IPS DF 6.9 (cell line): Measurements from ENCODE around the gene KIF1A.

Experiments
- DNase-seq: peaks from one replicate; pipeline ENCODE4 v3.0.0-alpha.2; 2013; ENCODE audit warnings: low read depth, low spot score
- H3K27ac ChIP-seq: one replicate; pipeline ENCODE4 v1.5.1; 2013; ENCODE audit warnings: low read length, control low read depth
- H3K27me3 ChIP-seq: 2 replicates; pipeline ENCODE4 v1.6.1; 2013; ENCODE audit warnings: mild to moderate bottlenecking, low read length; ENCODE audit not compliant: control insufficient read depth, insufficient read depth
- H3K36me3 ChIP-seq: 2 replicates; pipeline ENCODE4 v1.6.1; 2013; ENCODE audit warnings: low read length; ENCODE audit not compliant: control insufficient read depth, insufficient read depth
- H3K4me1 ChIP-seq: 2 replicates; pipeline ENCODE4 v1.6.1; 2013; ENCODE audit warnings: low read length; ENCODE audit not compliant: control insufficient read depth, insufficient read depth
- H3K4me3 ChIP-seq: 2 replicates; pipeline ENCODE4 v1.5.1; 2013; ENCODE audit warnings: mild to moderate bottlenecking, low read length
- H3K9me3 ChIP-seq: 2 replicates; pipeline ENCODE4 v1.6.1; 2013; ENCODE audit warnings: low read length, inconsistent platforms; ENCODE audit not compliant: control insufficient read depth, insufficient read depth
- WGBS: extraction: QIAGEN DNeasy Blood & Tissue Kit; methylation state at CpG from one replicate; pipeline ENCODE4 v1.1.7; 2013; ENCODE audit warnings: mixed read lengths, missing lambda C conversion rate; ENCODE audit not compliant: insufficient read length, insufficient coverage; 5-methylcytosine and 5-hydroxymethylcytosine counted together

The KIF1A gene

GRCh38 chr2:240811346-240812300 is 8.4 kb downstream of the KIF1A start:
- peaks cover 13% of the 10 kb centered on the region for H3K36me3 ChIP-seq
- no peaks in the 10 kb centered on the region for H3K27me3 ChIP-seq
- no peaks in the 10 kb centered on the region for H3K9me3 ChIP-seq
- H3K4me3 ChIP-seq, result no peak overlapping the region
- no peak overlapping the region for H3K27ac ChIP-seq
- WGBS, result no CpG with 5 or more reads among the region's 17 CpGs
- no peak for DNase-seq
- H3K4me1 ChIP-seq, result no peaks in the 10 kb centered on the region; the same call in 1 of the 2 replicates

DNA sequence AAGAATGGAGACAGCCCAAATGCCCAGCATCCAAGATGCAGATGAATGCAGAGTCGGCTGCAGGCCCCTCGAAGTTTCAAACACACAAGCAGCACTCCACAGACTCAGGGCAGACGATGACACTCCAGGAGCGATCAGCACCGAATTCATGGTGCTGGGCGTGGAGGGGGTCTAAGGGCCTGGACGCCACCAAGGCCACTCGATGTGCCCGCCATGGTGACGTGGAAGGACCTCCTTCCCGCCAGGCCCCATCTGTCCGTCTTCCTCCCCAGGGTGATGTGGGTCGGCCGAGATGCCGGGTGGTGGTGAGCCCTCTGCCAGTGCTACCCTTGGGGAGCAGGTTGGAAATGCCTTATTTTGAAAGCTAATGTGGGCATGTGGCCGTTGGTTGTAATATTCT is 9.4 kb downstream of the KIF1A start:
- DNase-seq, result no peak
- Histone ChIP-seq H3K4me1 (no peaks in the 10 kb centered on the region), H3K27ac (no peak overlapping the region), H3K4me3 (no peak overlapping the region), H3K36me3 (peaks cover 8% of the 10 kb centered on the region), H3K27me3 (no peaks in the 10 kb centered on the region), H3K9me3 (no peaks in the 10 kb centered on the region)
- no CpG with 5 or more reads among the region's 16 CpGs for WGBS

GRCh38 chr2:240810199-240810598 is 9.8 kb downstream of the KIF1A start:
- Histone ChIP-seq H3K36me3 (peaks cover 8% of the 10 kb centered on the region), H3K27ac (no peak overlapping the region), H3K9me3 (no peaks in the 10 kb centered on the region), H3K4me1 (no peaks in the 10 kb centered on the region), H3K27me3 (no peaks in the 10 kb centered on the region), H3K4me3 (no peak overlapping the region)
- WGBS, result no CpG with 5 or more reads among the region's 6 CpGs
- no peak for DNase-seq

GRCh38 chr2:240809276-240809675 is 10.7 kb downstream of the KIF1A start:
- DNase-seq, result no peak
- H3K9me3 ChIP-seq, result no peaks in the 10 kb centered on the region
- H3K4me3 ChIP-seq, result no peak overlapping the region
- no peak overlapping the region for H3K27ac ChIP-seq
- H3K27me3 ChIP-seq, result no peaks in the 10 kb centered on the region
- WGBS, result no CpG with 5 or more reads among the region's 9 CpGs
- H3K36me3 ChIP-seq, result peaks cover 8% of the 10 kb centered on the region
- H3K4me1 ChIP-seq, result no peaks in the 10 kb centered on the region

DNA sequence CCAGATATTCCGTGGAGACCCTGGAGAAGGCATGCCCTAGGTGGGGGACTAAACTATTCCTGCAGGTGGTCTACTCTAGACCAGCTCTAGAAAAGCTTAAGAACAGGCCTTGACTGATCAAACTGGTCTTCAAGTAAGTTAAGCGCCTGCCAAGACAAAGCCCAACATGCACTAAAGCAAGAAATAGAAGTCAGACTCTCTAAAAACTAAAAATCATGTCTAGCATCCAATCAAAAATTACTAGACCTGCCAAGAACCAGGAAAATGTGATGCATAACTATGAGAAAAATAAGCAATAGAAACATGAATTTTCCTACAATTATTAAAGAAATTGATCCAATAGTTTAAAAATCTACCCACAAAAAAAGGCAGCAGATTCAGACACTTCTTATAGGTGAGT is 13.6 kb downstream of the KIF1A start:
- no peak for DNase-seq
- no peaks in the 10 kb centered on the region for H3K4me1 ChIP-seq
- no peak overlapping the region for H3K27ac ChIP-seq
- H3K36me3 ChIP-seq, result no peaks in the 10 kb centered on the region; the same call in 1 of the 2 replicates
- WGBS, result no CpG with 5 or more reads among the region's 2 CpGs
- no peaks in the 10 kb centered on the region for H3K9me3 ChIP-seq
- H3K4me3 ChIP-seq, result no peak overlapping the region
- no peaks in the 10 kb centered on the region for H3K27me3 ChIP-seq

GRCh38 chr2:240806006-240806405 is 14.0 kb downstream of the KIF1A start:
- H3K36me3 ChIP-seq, result no peaks in the 10 kb centered on the region; the same call in 1 of the 2 replicates
- H3K4me1 ChIP-seq, result no peaks in the 10 kb centered on the region
- no peak overlapping the region for H3K4me3 ChIP-seq
- H3K27ac ChIP-seq, result no peak overlapping the region
- H3K27me3 ChIP-seq, result no peaks in the 10 kb centered on the region
- WGBS, result no CpG with 5 or more reads among the region's 4 CpGs
- DNase-seq, result no peak
- no peaks in the 10 kb centered on the region for H3K9me3 ChIP-seq

DNA sequence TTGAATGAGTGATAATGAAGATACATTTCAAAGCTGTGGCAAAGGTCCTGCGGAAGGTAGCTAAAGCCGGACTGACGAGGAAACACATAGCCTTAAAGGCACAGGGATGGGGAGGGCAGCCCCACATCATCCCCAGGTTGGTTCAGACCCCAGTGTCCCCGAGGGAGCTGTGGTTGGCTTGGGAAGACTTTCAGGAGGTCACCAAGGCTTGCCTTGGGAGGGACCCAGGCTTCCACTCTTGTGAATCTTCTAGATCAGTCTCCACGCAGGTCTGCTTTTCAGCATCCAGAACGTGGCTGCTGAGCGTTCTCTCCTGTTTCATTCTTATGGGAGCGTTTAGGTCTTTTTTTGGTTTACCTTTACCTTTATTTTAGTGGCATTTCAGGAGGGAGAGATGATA is 16.8 kb downstream of the KIF1A start:
- H3K36me3 ChIP-seq, result no peaks in the 10 kb centered on the region
- H3K27ac ChIP-seq, result no peak overlapping the region
- H3K27me3 ChIP-seq, result no peaks in the 10 kb centered on the region
- no peak for DNase-seq
- H3K4me1 ChIP-seq, result no peaks in the 10 kb centered on the region
- WGBS, result no CpG with 5 or more reads among the region's 8 CpGs
- no peak overlapping the region for H3K4me3 ChIP-seq
- no peaks in the 10 kb centered on the region for H3K9me3 ChIP-seq

DNA sequence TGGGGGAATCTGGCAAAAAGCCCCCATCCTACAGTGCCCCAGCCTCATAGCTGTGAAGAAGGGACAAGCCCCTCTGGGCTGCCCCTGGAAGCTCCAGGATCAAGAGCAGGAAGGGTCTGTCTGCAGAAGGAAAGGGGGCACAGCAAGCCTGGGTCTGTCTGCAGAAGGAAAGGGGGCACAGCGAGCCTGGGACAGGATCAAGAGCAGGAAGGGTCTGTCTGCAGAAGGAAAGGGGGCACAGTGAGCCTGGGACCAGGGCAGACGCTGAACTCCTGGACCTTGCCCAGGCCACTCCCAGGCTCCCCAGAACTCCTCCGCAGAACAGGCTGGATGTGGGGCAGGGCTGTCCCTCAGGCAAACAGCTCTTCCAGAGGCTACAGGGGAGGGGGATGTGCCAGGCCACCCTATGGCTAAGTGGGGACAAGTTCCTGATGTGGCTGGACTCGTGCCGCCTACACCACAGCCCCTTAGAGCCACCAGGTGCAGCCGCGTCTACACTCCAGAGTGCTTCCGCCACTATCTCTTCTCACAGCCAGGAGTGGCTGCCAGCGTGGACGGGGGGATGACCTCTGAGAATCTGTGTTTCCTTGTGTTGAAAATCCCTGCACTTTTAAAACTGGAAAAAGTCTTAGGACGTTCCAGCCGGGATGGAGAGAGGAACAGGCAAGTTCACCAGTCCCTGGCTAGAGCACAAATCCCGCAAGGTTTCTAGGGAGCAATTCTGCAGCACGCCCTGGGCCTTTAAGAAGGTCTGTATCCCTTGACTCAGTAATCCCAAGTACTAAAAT is 20.8 kb downstream of the KIF1A start:
- DNase-seq, result no peak
- no CpG with 5 or more reads among the region's 14 CpGs for WGBS
- Histone ChIP-seq H3K9me3 (no peaks in the 10 kb centered on the region), H3K4me1 (no peaks in the 10 kb centered on the region), H3K27ac (no peak overlapping the region), H3K36me3 (peaks cover 26% of the 10 kb centered on the region), H3K4me3 (no peak overlapping the region), H3K27me3 (no peaks in the 10 kb centered on the region; the same call in 1 of the 2 replicates)

DNA sequence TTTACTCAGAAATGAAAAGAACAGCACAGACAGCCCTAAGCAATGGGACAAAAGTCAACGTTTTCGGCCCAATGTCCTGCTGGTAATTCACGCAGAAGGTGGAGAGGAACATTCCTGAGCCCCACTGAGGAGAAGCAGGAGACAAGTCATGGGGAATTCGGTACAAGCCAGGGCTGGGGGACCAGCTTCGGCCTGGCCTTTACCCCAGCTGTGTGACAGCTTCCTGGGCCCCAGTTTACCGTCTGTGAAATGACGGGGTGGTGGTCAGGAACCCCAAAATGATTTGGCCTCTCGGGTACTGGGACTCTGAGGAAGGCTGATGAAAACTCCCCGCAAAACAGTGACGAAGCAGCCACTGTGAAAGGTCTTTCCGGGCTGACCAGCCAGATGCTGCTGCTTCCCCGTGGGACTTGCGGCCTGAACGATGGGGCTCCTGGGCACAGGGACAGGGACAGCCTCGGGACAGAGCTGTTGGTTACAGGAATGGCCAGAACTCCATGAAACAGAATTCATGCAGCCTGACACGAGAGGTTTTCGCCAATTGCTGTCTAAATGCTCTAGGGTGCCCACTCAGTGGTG is 21.6 kb downstream of the KIF1A start:
- Histone ChIP-seq H3K27me3 (no peaks in the 10 kb centered on the region; the same call in 1 of the 2 replicates), H3K36me3 (peaks cover 26% of the 10 kb centered on the region), H3K27ac (no peak overlapping the region), H3K4me1 (no peaks in the 10 kb centered on the region; the same call in 1 of the 2 replicates), H3K4me3 (no peak overlapping the region), H3K9me3 (no peaks in the 10 kb centered on the region)
- no peak for DNase-seq
- WGBS, result no CpG with 5 or more reads among the region's 17 CpGs

- H3K4me1 ChIP-seq, result no peaks in the 10 kb centered on the region; the same call in 1 of the 2 replicates
- no peaks in the 10 kb centered on the region for H3K9me3 ChIP-seq
- DNase-seq, result no peak
- WGBS, result no CpG with 5 or more reads among the region's 12 CpGs
- H3K27me3 ChIP-seq, result no peaks in the 10 kb centered on the region; the same call in 1 of the 2 replicates
- peaks cover 26% of the 10 kb centered on the region for H3K36me3 ChIP-seq
- H3K4me3 ChIP-seq, result no peak overlapping the region
- H3K27ac ChIP-seq, result no peak overlapping the region
Observed at GRCh38 chr2:240797914-240798313, 22.1 kb downstream of the KIF1A start.
